K562 (cell line): ENCODE measurements around the gene GAB2. TPM values are rescaled to one million over a fixed set of nuclear protein-coding genes. Genes with fewer than 3 reads are reported as not detected.
A peak's percentile ranks its signal among the peaks of the same experiment; 100 is the strongest.

Experiments
- ARID1B ChIP-seq: fragments of 450-650 bp; IDR thresholded peaks from 2 replicates; pipeline ENCODE4 v1.6.1; 2016; ENCODE audit warnings: antibody characterized with exemption, mild to moderate bottlenecking, inconsistent platforms
- BCOR ChIP-seq: fragments of 450-650 bp; IDR thresholded peaks from 2 replicates; pipeline ENCODE4 v1.6.1; 2016
- CBFA2T2 ChIP-seq: fragments of 450-650 bp; conservative IDR thresholded peaks from 2 replicates; pipeline ENCODE4 v1.6.1; 2017; ENCODE audit warnings: mild to moderate bottlenecking
- CBFA2T3 ChIP-seq: fragments of 450-650 bp; IDR thresholded peaks from 2 replicates; pipeline ENCODE4 v1.6.1; 2017
- ELF1 ChIP-seq: fragments of 200-800 bp; sonication (Bioruptor generic); IDR thresholded peaks from 2 replicates; pipeline ENCODE4 v1.6.1; 2016; ENCODE audit warnings: missing genetic modification characterization, missing compliant biosample characterization
- GMEB1 ChIP-seq: fragments of 250-450 bp; sonication (Bioruptor Pico); IDR thresholded peaks from 2 replicates; pipeline ENCODE4 v1.4.0; 2020; ENCODE audit warnings: mild to moderate bottlenecking
- HMBOX1 ChIP-seq: sonication (generic); IDR thresholded peaks from 2 replicates; pipeline ENCODE4 v1.6.1; 2016
- HMGN3 ChIP-seq: IDR thresholded peaks from 2 replicates; pipeline ENCODE4 v1.6.1; 2011; ENCODE audit warnings: borderline replicate concordance, low read depth, mild to moderate bottlenecking, mixed read lengths, low read length; ENCODE audit not compliant: insufficient read length; ENCODE audit errors: extremely low read depth
- KAT8 ChIP-seq: fragments of 450-650 bp; IDR thresholded peaks from 2 replicates; pipeline ENCODE4 v1.6.1; 2016; ENCODE audit warnings: low read depth, mild to moderate bottlenecking
- MBD1 ChIP-seq: fragments of 250-450 bp; sonication (Bioruptor Pico); IDR thresholded peaks from 2 replicates; pipeline ENCODE4 v1.8.0; 2022; ENCODE audit warnings: inconsistent platforms
- MLLT1 ChIP-seq, 2 experiments: fragments of 450-650 bp; IDR thresholded peaks; 2 replicates each; pipeline ENCODE4 v1.6.1; 2016
- NFE2 ChIP-seq: IDR thresholded peaks from 2 replicates; pipeline ENCODE4 v1.6.1; 2014; ENCODE audit warnings: antibody characterized with exemption, low read depth
- SIRT6 ChIP-seq: IDR thresholded peaks from one replicate; pipeline ENCODE4 v1.6.1; 2012; ENCODE audit warnings: low read depth, mild to moderate bottlenecking, control low read depth, inconsistent platforms, low read length, moderate library complexity
- TAL1 ChIP-seq: fragments of 450-650 bp; IDR thresholded peaks from 2 replicates; pipeline ENCODE4 v1.6.1; 2016; ENCODE audit warnings: mild to moderate bottlenecking
- TFAM ChIP-seq: fragments of 250-450 bp; sonication (Bioruptor Pico); conservative IDR thresholded peaks from 2 replicates; pipeline ENCODE4 v1.5.0; 2021; ENCODE audit warnings: mild to moderate bottlenecking, moderate library complexity
- ZEB2 ChIP-seq: fragments of 450-650 bp; IDR thresholded peaks from 2 replicates; pipeline ENCODE4 v1.6.1; 2016
- ZFP1 ChIP-seq: fragments of 450-650 bp; formaldehyde crosslinking; IDR thresholded peaks from 2 replicates; pipeline ENCODE4 v1.4.0; 2020; ENCODE audit warnings: mild to moderate bottlenecking, mixed read lengths
- ZKSCAN1 ChIP-seq: fragments of 150-350 bp; IDR thresholded peaks from 2 replicates; pipeline ENCODE4 v1.6.1; 2016; ENCODE audit warnings: low read depth, low read length
- ZNF583 ChIP-seq: fragments of 250-450 bp; sonication (Bioruptor Pico); IDR thresholded peaks from 2 replicates; pipeline ENCODE4 v1.4.0; 2020
- ZNF668 ChIP-seq: fragments of 250-450 bp; sonication (Bioruptor Pico); IDR thresholded peaks from 2 replicates; pipeline ENCODE4 v1.8.0; 2022; ENCODE audit warnings: mild to moderate bottlenecking, inconsistent platforms
- ZNF75A ChIP-seq: fragments of 450-650 bp; formaldehyde crosslinking; IDR thresholded peaks from 2 replicates; pipeline ENCODE4 v1.4.0; 2020; ENCODE audit warnings: mild to moderate bottlenecking
- polyA plus RNA-seq, 8 experiments: library from polyadenylated mRNA; depleted of rRNA in 4 of 8; stranded (reverse) in 5 of 8; unstranded in 3 of 8; fragments of >200 nt; fragmentation: Nextera tagmentation in 2 of 8; fragmentation: Illumina TruSeq in 1 of 8; extraction: Ambion mirVana in 2 of 8; extraction: Trizol in 1 of 8; gene quantifications; 2 replicates each; pipeline versions ENCODE4 v1.2.1 to v1.2.3, GENCODE V29; 2011 to 2014; ENCODE audit warnings: inconsistent platforms in 1 of 8, missing spikeins in 1 of 8
- total RNA-seq, 7 experiments: library from RNA; depleted of rRNA in 6 of 7; stranded (reverse); fragments of >200 nt in 6 of 7; fragmentation: Illumina TruSeq in 2 of 7; extraction: Trizol in 2 of 7; gene quantifications; 2 replicates each; pipeline versions ENCODE4 v1.2.1 to v1.2.3, GENCODE V29; 2011 to 2021; ENCODE audit warnings: low replicate concordance in 1 of 7
- TF ChIP-seq, protein P1 (sequence below): sonication (generic); formaldehyde crosslinking; IDR thresholded peaks from 2 replicates; pipeline ENCODE4 v1.8.0; 2023; ENCODE audit warnings: mild to moderate bottlenecking, missing genetic modification reagents

Gene GAB2
- total and polyA plus RNA-seq, 9 of the 15 experiments (the other 6 are each of a cell fraction or from before 2014, with no cell fraction given): 2.3 to 35.2 (median 16.1) TPM

DNA sequence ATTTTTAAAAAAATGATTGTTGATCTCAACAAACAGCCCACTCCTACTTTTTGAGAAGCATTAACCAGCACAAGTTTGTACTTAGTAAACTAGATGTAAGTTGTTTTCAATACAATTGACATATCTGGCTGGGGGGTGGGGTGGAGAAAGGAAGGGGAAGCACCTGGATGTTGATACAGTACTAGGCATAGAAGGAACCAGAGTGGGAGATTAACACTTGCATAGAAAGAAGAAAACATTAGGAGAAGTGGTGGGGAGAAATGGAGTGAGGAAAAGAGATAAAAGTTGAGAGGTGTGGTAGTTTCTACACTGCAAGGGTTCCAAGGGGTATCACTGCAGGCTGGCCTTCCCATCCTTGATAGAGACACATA is 10.6 kb upstream of the GAB2 start (continued):
- TF ChIP-seq, protein P1, sequence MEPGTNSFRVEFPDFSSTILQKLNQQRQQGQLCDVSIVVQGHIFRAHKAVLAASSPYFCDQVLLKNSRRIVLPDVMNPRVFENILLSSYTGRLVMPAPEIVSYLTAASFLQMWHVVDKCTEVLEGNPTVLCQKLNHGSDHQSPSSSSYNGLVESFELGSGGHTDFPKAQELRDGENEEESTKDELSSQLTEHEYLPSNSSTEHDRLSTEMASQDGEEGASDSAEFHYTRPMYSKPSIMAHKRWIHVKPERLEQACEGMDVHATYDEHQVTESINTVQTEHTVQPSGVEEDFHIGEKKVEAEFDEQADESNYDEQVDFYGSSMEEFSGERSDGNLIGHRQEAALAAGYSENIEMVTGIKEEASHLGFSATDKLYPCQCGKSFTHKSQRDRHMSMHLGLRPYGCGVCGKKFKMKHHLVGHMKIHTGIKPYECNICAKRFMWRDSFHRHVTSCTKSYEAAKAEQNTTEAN: no peak
- TF ChIP-seq NFE2: no peak
- TF ChIP-seq TAL1: peak; percentile 59
- TF ChIP-seq MLLT1 (IDR thresholded peaks at IDR 0.05): no peak
- TF ChIP-seq ZNF75A (CRISPR knock-in tag): no peak
- TF ChIP-seq MBD1 (CRISPR knock-in tag): no peak
- peak; percentile 55; the same call in 1 of the 2 replicates for TF ChIP-seq ARID1B
- TF ChIP-seq SIRT6: no peak
- TF ChIP-seq CBFA2T3: peak; percentile 67
- no peak for TF ChIP-seq ZNF668 (CRISPR knock-in tag)
- TF ChIP-seq ELF1 (tag): no peak
- no peak for TF ChIP-seq ZFP1 (CRISPR knock-in tag)
- peak; percentile 65 for TF ChIP-seq CBFA2T2
- 0 out of 2 replicates have a peak, but pooled peaks have one; percentile 36 for TF ChIP-seq ZEB2
- no peak for TF ChIP-seq HMGN3
- TF ChIP-seq GMEB1 (CRISPR knock-in tag): no peak
- no peak for TF ChIP-seq HMBOX1
- 0 out of 2 replicates have a peak, but pooled peaks have one; percentile 15 for TF ChIP-seq ZNF583 (CRISPR knock-in tag)
- TF ChIP-seq TFAM: no peak
- no peak for TF ChIP-seq KAT8
- no peak for TF ChIP-seq BCOR
- no peak for TF ChIP-seq ZKSCAN1
